Measurements from ENCODE around the gene MYD88. TPM values are rescaled to one million over a fixed set of nuclear protein-coding genes. Genes with fewer than 3 reads are reported as not detected.

The MYD88 gene
- total and polyA plus RNA-seq, 9 of the 15 experiments (the other 6 are each of a cell fraction or from before 2014, with no cell fraction given) = 3.2 to 47.3 (median 27.6) TPM

DNA sequence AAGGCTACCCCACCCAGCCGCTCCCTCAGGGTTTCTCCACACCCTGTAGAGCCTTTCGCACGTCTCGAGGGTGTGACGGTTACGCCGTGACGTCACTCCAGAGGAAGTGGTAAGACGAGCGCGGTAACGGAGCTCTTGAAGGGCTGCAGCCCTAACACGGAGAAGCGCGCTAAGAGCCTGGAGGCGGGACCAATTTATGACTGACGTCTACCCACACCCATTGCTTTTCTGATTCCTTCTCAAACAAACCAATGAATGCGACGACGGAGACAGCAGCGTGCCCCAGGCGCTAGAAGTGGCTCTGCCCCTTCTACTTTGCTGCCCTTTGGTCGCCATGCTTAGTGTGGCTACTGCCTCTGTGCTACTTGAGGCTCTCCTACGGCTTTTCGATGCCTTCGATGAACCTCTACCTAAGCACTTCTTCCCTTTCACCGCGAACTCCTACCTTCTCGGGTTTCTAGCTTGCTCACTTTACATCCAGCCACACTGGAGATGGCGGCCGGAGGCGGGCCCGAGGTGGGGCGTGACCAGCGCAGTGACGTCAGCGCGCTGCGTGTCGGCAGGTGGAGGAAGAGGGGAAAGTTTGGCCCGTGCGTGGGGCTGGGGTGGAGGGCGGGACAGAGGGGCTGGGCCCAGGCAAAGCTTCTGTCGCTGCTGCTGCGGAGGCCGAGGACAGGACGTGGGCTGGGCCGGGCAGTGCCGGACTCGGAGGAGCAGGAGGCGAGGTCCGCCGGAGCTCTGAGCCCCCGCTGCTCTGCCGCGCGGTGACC, 26.7 kb downstream of the MYD88 start, which contains the start of gene OXSR1 (continued):
- TF ChIP-seq CUX1 (CRISPR knock-in tag; IDR thresholded peaks at IDR 0.05) (no peak), E2F1 (CRISPR knock-in tag; IDR thresholded peaks at IDR 0.05) (peak; percentile 72; the same call in 1 of the 2 replicates), ZNF778 (CRISPR knock-in tag; IDR thresholded peaks at IDR 0.05) (no peak), NEUROD1 (IDR thresholded peaks at IDR 0.05; ENCODE audit: borderline replicate concordance, low read depth, low read length, partially characterized antibody) (peak; percentile 79), ZSCAN32 (CRISPR knock-in tag; IDR thresholded peaks at IDR 0.05) (no peak), PHB (CRISPR knock-in tag; IDR thresholded peaks at IDR 0.05) (0 out of 2 replicates have a peak, but pooled peaks have one; percentile 7), HNRNPLL (IDR thresholded peaks at IDR 0.05; ENCODE audit: low read depth, low read length, poor library complexity, severe bottlenecking) (peak; percentile 78), NCOR1 (IDR thresholded peaks at IDR 0.05) (no peak), POLR3A (IDR thresholded peaks at IDR 0.05; ENCODE audit: borderline replicate concordance, extremely low read depth, insufficient read depth, insufficient read length) (no peak), MEF2A (IDR thresholded peaks at IDR 0.05; ENCODE audit: control insufficient read depth, low read depth, low read length) (no peak), HNRNPH1 (optimal IDR thresholded peaks at IDR 0.05; ENCODE audit: low read depth, low read length) (no peak), SMAD1 (IDR thresholded peaks at IDR 0.05; ENCODE audit: low read depth, low read length, partially characterized antibody) (no peak), JUN (IDR thresholded peaks at IDR 0.05; ENCODE audit: borderline replicate concordance, low read depth, low read length) (peak; percentile 49; the same call in 1 of the 2 replicates), JUN (CRISPR knock-in tag; IDR thresholded peaks at IDR 0.05; ENCODE audit: borderline replicate concordance) (0 out of 2 replicates have a peak, but pooled peaks have one; percentile 86), MCM7 (IDR thresholded peaks at IDR 0.05) (no peak), ZFX (CRISPR knock-in tag; IDR thresholded peaks at IDR 0.05) (peak; percentile 70), POLR2H (tag; IDR thresholded peaks at IDR 0.05; ENCODE audit: low read depth) (peak; percentile 49; the same call in 1 of the 2 replicates), MTA2 (IDR thresholded peaks at IDR 0.05; ENCODE audit: low read depth) (no peak; the same call in 1 of the 2 replicates)
- TF ChIP-seq, protein P1, sequence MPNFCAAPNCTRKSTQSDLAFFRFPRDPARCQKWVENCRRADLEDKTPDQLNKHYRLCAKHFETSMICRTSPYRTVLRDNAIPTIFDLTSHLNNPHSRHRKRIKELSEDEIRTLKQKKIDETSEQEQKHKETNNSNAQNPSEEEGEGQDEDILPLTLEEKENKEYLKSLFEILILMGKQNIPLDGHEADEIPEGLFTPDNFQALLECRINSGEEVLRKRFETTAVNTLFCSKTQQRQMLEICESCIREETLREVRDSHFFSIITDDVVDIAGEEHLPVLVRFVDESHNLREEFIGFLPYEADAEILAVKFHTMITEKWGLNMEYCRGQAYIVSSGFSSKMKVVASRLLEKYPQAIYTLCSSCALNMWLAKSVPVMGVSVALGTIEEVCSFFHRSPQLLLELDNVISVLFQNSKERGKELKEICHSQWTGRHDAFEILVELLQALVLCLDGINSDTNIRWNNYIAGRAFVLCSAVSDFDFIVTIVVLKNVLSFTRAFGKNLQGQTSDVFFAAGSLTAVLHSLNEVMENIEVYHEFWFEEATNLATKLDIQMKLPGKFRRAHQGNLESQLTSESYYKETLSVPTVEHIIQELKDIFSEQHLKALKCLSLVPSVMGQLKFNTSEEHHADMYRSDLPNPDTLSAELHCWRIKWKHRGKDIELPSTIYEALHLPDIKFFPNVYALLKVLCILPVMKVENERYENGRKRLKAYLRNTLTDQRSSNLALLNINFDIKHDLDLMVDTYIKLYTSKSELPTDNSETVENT (CRISPR knock-in tag; IDR thresholded peaks at IDR 0.05) = peak; percentile 52
